ENCODE data around the gene KRTAP10-7. TPM values are rescaled to one million over a fixed set of nuclear protein-coding genes. Genes with fewer than 3 reads are reported as not detected.

KRTAP10-7 gene
- total RNA-seq, 1 experiment from 2014 or later, result not detected

DNA sequence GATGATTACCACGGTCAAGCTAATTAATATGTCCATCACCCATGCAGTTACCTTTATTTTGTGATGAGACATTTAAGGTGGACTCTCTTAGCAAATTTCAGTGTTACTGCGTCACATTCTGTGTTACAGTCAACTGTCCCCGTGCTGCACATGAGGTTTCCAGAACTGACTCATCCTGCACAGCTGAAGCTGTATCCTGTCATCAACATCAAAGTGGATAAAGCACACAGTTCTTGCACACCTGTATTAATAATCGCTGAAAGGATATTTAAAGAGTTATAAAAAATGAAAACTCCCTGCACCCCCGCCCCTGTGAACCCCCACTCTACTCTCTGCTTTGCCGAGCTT lies 16.6 kb upstream of the KRTAP10-7 start:
- no peak overlapping the region for H2BK12ac ChIP-seq (ENCODE audit: insufficient read length, low read depth, low read length)
- TF ChIP-seq, protein P1, sequence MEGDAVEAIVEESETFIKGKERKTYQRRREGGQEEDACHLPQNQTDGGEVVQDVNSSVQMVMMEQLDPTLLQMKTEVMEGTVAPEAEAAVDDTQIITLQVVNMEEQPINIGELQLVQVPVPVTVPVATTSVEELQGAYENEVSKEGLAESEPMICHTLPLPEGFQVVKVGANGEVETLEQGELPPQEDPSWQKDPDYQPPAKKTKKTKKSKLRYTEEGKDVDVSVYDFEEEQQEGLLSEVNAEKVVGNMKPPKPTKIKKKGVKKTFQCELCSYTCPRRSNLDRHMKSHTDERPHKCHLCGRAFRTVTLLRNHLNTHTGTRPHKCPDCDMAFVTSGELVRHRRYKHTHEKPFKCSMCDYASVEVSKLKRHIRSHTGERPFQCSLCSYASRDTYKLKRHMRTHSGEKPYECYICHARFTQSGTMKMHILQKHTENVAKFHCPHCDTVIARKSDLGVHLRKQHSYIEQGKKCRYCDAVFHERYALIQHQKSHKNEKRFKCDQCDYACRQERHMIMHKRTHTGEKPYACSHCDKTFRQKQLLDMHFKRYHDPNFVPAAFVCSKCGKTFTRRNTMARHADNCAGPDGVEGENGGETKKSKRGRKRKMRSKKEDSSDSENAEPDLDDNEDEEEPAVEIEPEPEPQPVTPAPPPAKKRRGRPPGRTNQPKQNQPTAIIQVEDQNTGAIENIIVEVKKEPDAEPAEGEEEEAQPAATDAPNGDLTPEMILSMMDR (conservative IDR thresholded peaks at IDR 0.05), result no peak

More for the DNA sequence above, 16.6 kb upstream of the KRTAP10-7 start:
- H3K4ac ChIP-seq (ENCODE audit: low read depth, low read length), result no peak overlapping the region
- peaks cover 18% of the 10 kb centered on the region for H3K27me3 Mint-ChIP-seq (ENCODE audit: low read depth)
- H2AK5ac ChIP-seq (ENCODE audit: insufficient read length, low read length), result no peak overlapping the region
- no peak for DNase-seq
- no peaks in the 10 kb centered on the region for H3K23me2 ChIP-seq (ENCODE audit: insufficient read length, low read depth, low read length, poor library complexity, severe bottlenecking)
- H3K23ac ChIP-seq (ENCODE audit: insufficient read length, low read depth, low read length), result no peak overlapping the region
- H3K9me3 ChIP-seq (ENCODE audit: control insufficient read depth, low read depth, low read length), result no peaks in the 10 kb centered on the region
- H3K4me3 Mint-ChIP-seq, result no peak overlapping the region
- H3K36me3 Mint-ChIP-seq (ENCODE audit: insufficient read depth in 1 of 3, low read depth in 3 of 3), result peaks cover 0 to 16% (median 0%) of the 10 kb centered on the region in 3 experiments; a peak in 5 of 7 replicates
- H3K4me1 ChIP-seq (ENCODE audit: insufficient read depth, low read length), result no peaks in the 10 kb centered on the region
- H3K27me3 ChIP-seq (ENCODE audit: insufficient read depth, low read length), result no peaks in the 10 kb centered on the region
- H3K4me2 ChIP-seq (ENCODE audit: insufficient read depth, insufficient read length, low read length), result no peak overlapping the region
- no peak overlapping the region for H2AFZ ChIP-seq (ENCODE audit: low read length)
- H4K20me1 ChIP-seq (ENCODE audit: control insufficient read depth, insufficient read depth, insufficient read length), result no peaks in the 10 kb centered on the region
- no peak overlapping the region for H2BK15ac ChIP-seq (ENCODE audit: low read depth, low read length)
- H2BK120ac ChIP-seq (ENCODE audit: low read depth, low read length, poor library complexity, severe bottlenecking), result no peak overlapping the region
- H3K9ac ChIP-seq (ENCODE audit: extremely low read depth, insufficient read length, low read length), result no peak overlapping the region
- H3K18ac ChIP-seq (ENCODE audit: insufficient read length, low read depth, low read length), result no peak overlapping the region
- no peaks in the 10 kb centered on the region for H3K79me2 ChIP-seq (ENCODE audit: insufficient read depth, low read length)
- H4K5ac ChIP-seq (ENCODE audit: insufficient read length, low read depth, low read length), result no peak overlapping the region
- H3K56ac ChIP-seq (ENCODE audit: insufficient read length, low read depth, low read length), result no peak overlapping the region
- H4K8ac ChIP-seq (replicated peaks; ENCODE audit: insufficient read length, low read depth, low read length), result no peak overlapping the region
- no peak overlapping the region for H4K91ac ChIP-seq (ENCODE audit: insufficient read length, low read depth, low read length)
- WGBS (ENCODE audit: extremely low coverage, insufficient read length, low lambda C conversion rate), result no CpG with 5 or more reads among the region's 6 CpGs
- no peak overlapping the region for H2BK20ac ChIP-seq (ENCODE audit: low read depth, low read length, poor library complexity, severe bottlenecking)
- H3K27ac ChIP-seq (ENCODE audit: insufficient read length, low read depth, low read length), result no peak overlapping the region
- peaks cover 22 to 23% of the 10 kb centered on the region in 2 experiments for H3K4me1 Mint-ChIP-seq
- no peaks in the 10 kb centered on the region for H3K79me1 ChIP-seq (ENCODE audit: insufficient read depth, low read depth, low read length, poor library complexity, severe bottlenecking)
- no peak overlapping the region for H3T11ph ChIP-seq (ENCODE audit: low read length)
- no peak overlapping the region for H3K27ac Mint-ChIP-seq
- H3K14ac ChIP-seq (ENCODE audit: insufficient read depth, low read length), result no peak overlapping the region
- no peak overlapping the region for H2BK5ac ChIP-seq (ENCODE audit: insufficient read length, low read length)
- H3K9me3 Mint-ChIP-seq, result peaks cover 4 to 17% of the 10 kb centered on the region in 2 experiments

Measured in H9 (cell line).